ENCODE results near the gene GABRG2.

DNA sequence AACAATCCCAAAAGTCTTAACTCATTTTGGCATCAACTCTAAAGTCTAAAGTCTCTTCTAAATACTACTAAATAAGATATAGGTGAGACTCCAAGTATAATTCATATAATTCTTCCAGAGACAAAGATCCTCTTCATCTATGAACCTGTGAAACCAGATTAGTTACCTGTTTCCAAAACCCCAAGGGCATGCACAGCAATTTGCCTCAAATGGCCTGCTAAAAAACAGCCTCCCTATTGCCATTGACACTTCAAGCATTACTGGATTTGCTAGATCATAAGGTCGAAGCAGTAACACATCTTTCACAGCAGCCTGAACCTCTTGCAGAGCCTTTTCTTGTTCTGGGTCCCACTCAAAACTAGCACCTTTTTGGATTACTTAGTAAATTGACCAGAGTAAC, 20.3 kb upstream of the GABRG2 start:
- TF ChIP-seq, protein P1, sequence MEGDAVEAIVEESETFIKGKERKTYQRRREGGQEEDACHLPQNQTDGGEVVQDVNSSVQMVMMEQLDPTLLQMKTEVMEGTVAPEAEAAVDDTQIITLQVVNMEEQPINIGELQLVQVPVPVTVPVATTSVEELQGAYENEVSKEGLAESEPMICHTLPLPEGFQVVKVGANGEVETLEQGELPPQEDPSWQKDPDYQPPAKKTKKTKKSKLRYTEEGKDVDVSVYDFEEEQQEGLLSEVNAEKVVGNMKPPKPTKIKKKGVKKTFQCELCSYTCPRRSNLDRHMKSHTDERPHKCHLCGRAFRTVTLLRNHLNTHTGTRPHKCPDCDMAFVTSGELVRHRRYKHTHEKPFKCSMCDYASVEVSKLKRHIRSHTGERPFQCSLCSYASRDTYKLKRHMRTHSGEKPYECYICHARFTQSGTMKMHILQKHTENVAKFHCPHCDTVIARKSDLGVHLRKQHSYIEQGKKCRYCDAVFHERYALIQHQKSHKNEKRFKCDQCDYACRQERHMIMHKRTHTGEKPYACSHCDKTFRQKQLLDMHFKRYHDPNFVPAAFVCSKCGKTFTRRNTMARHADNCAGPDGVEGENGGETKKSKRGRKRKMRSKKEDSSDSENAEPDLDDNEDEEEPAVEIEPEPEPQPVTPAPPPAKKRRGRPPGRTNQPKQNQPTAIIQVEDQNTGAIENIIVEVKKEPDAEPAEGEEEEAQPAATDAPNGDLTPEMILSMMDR (conservative IDR thresholded peaks at IDR 0.05; ENCODE audit: low read length): no peak
- no peak for TF ChIP-seq EZH2phosphoT487 (IDR thresholded peaks at IDR 0.05; ENCODE audit: borderline replicate concordance)

Measured in Loucy (cell line).